Measurements from ENCODE around the gene ZCCHC24.
"Not testable (repeated sequence)": the region's sequence is repeated elsewhere in the genome, so short reads cannot be mapped to it uniquely, and the experiment has no call there.

ZCCHC24 gene

DNA sequence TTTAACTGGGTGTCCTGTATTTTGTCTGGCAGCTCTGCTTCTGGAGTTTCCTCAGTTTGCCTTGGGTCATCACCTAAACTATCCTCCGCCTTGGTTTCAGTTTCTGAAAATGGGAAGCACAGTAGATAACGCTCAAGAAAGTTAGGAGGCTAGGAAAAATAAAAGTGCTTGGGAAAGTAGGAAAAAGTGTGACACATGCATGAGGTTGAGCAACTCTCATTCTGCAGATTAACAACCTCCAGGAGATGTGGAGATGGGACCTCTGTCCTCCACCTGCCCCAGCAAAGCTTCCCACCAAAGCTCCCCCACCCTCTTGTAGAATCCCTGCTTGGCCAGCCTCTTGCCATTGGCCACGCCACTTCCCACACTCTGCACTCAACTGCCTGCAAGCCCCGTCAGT lies 13.1 kb upstream of the ZCCHC24 start:
- H3K36me3 ChIP-seq (ENCODE audit: insufficient read depth, low read length): no peaks in the 10 kb centered on the region
- no peak overlapping the region for H3K27ac ChIP-seq (ENCODE audit: low read depth, low read length)
- no peak overlapping the region for H3K4me3 ChIP-seq (ENCODE audit: low read depth, low read length)
- no peak overlapping the region for H2AFZ ChIP-seq (ENCODE audit: low read length, unreplicated experiment)
- H3K4me1 ChIP-seq (ENCODE audit: control insufficient read depth, insufficient read depth, low read length, unreplicated experiment): peaks cover 10% of the 10 kb centered on the region
- H3K79me2 ChIP-seq (ENCODE audit: control insufficient read depth, insufficient read depth, low read length, unreplicated experiment): no peaks in the 10 kb centered on the region
- H3K27me3 ChIP-seq (ENCODE audit: insufficient read depth, low read length): peaks cover 13% of the 10 kb centered on the region; the same call in 1 of the 2 replicates

DNA sequence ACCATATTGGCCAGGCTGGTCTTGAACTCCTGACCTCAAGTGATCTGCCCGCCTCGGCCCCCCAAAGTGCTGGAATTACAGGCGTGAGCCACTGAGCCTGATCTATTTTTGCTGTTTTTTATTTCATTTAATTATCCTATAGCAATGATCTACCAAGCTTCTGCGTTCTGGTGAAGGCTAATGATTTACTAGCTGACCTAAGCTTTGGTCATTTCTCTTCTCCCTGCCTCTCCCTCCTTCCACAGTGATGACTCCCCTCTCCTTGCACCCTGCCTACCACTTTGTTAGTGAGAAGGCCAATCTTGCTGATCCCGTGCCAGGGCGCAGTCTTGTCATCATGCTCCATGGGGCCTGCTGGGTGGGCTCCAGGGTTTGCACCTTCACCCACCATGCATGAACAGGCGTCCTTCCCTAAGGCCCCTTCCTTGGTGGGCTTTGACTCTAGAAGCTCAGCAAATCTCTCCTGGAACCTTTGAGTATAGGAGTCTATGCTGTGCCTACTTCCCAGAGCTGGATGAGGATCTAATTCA lies 11.9 kb upstream of the ZCCHC24 start:
- Histone ChIP-seq H3K4me1 (ENCODE audit: control insufficient read depth, insufficient read depth, low read length, unreplicated experiment) (peaks cover 10% of the 10 kb centered on the region), H3K4me3 (ENCODE audit: low read depth, low read length) (no peak overlapping the region), H3K36me3 (ENCODE audit: insufficient read depth, low read length) (no peaks in the 10 kb centered on the region), H3K27me3 (ENCODE audit: insufficient read depth, low read length) (peaks cover 4% of the 10 kb centered on the region; the same call in 1 of the 2 replicates), H2AFZ (ENCODE audit: low read length, unreplicated experiment) (no peak overlapping the region), H3K27ac (ENCODE audit: low read depth, low read length) (no peak overlapping the region), H3K79me2 (ENCODE audit: control insufficient read depth, insufficient read depth, low read length, unreplicated experiment) (no peaks in the 10 kb centered on the region)

DNA sequence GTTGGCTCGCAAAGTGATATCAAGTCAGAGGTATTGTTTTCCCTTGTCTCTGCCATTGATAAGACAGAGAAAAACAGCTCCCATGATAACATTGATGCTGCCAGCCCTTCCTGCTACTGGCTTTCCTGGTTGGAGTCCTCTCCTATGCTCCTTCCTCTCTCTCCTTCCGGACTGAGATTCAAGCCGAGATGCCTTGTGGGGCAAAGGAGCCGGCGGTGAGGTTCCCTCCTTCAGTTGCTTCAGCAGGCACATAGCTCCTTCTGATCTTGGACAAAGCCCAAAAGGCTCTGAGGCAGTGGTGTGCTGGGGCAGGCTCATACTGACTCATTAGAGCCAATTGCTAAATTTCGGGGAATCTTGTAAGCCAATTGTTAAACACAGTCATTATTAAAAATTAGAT lies 8.8 kb upstream of the ZCCHC24 start:
- no peak overlapping the region for H3K4me3 ChIP-seq (ENCODE audit: low read depth, low read length)
- H3K27ac ChIP-seq (ENCODE audit: low read depth, low read length): no peak overlapping the region
- H3K27me3 ChIP-seq (ENCODE audit: insufficient read depth, low read length): no peaks in the 10 kb centered on the region
- no peaks in the 10 kb centered on the region for H3K79me2 ChIP-seq (ENCODE audit: control insufficient read depth, insufficient read depth, low read length, unreplicated experiment)
- H3K36me3 ChIP-seq (ENCODE audit: insufficient read depth, low read length): no peaks in the 10 kb centered on the region
- peak overlapping the region; percentile 6 for H2AFZ ChIP-seq (ENCODE audit: low read length, unreplicated experiment)
- H3K4me1 ChIP-seq (ENCODE audit: control insufficient read depth, insufficient read depth, low read length, unreplicated experiment): peaks cover 10% of the 10 kb centered on the region

DNA sequence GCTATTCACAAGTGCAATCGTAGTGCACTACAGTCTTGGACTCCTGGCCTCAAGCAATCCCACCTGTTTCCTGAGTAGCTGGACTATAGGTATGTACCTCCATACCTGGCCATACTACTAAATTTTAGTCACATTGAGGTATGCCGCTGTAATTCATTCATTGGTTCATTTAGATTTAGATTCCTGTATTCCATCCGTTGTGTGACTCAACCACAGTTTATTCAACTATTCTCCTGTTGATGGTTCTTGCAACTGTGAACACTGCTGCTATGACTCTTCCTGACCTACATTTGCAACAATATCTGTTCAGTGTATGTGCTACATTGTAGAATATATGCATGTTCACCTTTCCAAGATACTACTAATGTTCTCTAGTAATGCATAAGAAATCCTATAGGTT lies 8.0 kb upstream of the ZCCHC24 start:
- peaks cover 10% of the 10 kb centered on the region for H3K4me1 ChIP-seq (ENCODE audit: control insufficient read depth, insufficient read depth, low read length, unreplicated experiment)
- no peaks in the 10 kb centered on the region for H3K27me3 ChIP-seq (ENCODE audit: insufficient read depth, low read length)
- no peaks in the 10 kb centered on the region for H3K79me2 ChIP-seq (ENCODE audit: control insufficient read depth, insufficient read depth, low read length, unreplicated experiment)
- H3K4me3 ChIP-seq (ENCODE audit: low read depth, low read length): no peak overlapping the region
- H2AFZ ChIP-seq (ENCODE audit: low read length, unreplicated experiment): no peak overlapping the region
- H3K36me3 ChIP-seq (ENCODE audit: insufficient read depth, low read length): no peaks in the 10 kb centered on the region
- H3K27ac ChIP-seq (ENCODE audit: low read depth, low read length): no peak overlapping the region

DNA sequence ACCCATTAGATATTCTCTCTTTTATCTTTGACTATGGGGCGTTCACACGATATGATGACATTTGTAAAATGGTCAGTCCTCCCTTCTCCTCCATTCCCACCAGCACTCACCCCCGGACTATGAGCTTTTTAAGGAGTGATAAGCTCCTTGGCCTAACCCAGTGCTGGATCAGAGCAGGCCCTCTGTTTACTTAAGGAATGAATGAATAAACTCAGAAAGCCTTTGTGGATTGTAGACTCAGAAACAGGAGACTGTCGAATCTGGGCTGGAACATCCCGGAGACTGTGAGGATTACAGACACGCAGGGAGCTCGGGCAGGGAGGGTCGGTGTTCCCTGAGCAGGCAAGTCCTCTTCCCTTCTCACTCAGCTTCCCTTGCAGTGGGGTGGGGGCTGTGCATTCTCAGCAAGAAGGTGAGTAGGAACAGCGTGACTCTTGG lies 6.8 kb upstream of the ZCCHC24 start:
- H3K4me1 ChIP-seq (ENCODE audit: control insufficient read depth, insufficient read depth, low read length, unreplicated experiment): peaks cover 10% of the 10 kb centered on the region
- H3K27me3 ChIP-seq (ENCODE audit: insufficient read depth, low read length): no peaks in the 10 kb centered on the region
- H2AFZ ChIP-seq (ENCODE audit: low read length, unreplicated experiment): no peak overlapping the region
- H3K4me3 ChIP-seq (ENCODE audit: low read depth, low read length): no peak overlapping the region
- H3K27ac ChIP-seq (ENCODE audit: low read depth, low read length): no peak overlapping the region
- H3K36me3 ChIP-seq (ENCODE audit: insufficient read depth, low read length): no peaks in the 10 kb centered on the region
- H3K79me2 ChIP-seq (ENCODE audit: control insufficient read depth, insufficient read depth, low read length, unreplicated experiment): no peaks in the 10 kb centered on the region

DNA sequence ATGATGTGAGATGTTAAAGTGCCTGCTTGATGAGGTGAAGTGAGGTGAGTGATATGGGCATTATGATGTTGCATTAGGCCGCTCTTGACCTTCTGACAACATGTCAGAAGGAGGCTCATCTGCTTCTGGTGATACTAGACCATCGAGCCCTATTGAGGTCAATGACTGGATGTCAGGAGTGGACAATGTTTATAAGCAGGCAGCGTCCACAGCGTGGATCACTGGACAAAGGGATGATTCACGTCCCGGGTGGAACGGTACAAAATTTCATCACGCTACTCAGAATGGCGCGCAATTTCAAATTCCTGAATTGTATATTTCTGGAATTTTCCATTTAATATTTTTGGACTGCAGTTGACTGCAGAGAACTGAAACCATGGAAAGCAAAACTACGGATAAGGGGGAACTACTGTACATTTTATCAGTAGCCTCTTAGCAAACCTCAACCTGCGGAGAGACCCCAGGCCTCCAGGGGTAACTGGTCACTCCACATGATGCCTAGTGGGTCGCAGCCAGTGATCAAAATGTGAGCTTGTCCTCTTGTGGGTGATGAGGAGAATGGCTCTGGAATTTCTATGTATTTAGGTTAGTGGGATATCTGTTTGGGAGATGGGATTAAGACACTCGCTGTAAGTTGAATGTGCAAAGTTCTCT lies 5.7 kb upstream of the ZCCHC24 start:
- Histone ChIP-seq H2AFZ (ENCODE audit: low read length, unreplicated experiment) (no peak overlapping the region), H3K27me3 (ENCODE audit: insufficient read depth, low read length) (no peaks in the 10 kb centered on the region), H3K4me1 (ENCODE audit: control insufficient read depth, insufficient read depth, low read length, unreplicated experiment) (peaks cover 15% of the 10 kb centered on the region), H3K36me3 (ENCODE audit: insufficient read depth, low read length) (no peaks in the 10 kb centered on the region), H3K4me3 (ENCODE audit: low read depth, low read length) (no peak overlapping the region), H3K79me2 (ENCODE audit: control insufficient read depth, insufficient read depth, low read length, unreplicated experiment) (no peaks in the 10 kb centered on the region), H3K27ac (ENCODE audit: low read depth, low read length) (no peak overlapping the region)

DNA sequence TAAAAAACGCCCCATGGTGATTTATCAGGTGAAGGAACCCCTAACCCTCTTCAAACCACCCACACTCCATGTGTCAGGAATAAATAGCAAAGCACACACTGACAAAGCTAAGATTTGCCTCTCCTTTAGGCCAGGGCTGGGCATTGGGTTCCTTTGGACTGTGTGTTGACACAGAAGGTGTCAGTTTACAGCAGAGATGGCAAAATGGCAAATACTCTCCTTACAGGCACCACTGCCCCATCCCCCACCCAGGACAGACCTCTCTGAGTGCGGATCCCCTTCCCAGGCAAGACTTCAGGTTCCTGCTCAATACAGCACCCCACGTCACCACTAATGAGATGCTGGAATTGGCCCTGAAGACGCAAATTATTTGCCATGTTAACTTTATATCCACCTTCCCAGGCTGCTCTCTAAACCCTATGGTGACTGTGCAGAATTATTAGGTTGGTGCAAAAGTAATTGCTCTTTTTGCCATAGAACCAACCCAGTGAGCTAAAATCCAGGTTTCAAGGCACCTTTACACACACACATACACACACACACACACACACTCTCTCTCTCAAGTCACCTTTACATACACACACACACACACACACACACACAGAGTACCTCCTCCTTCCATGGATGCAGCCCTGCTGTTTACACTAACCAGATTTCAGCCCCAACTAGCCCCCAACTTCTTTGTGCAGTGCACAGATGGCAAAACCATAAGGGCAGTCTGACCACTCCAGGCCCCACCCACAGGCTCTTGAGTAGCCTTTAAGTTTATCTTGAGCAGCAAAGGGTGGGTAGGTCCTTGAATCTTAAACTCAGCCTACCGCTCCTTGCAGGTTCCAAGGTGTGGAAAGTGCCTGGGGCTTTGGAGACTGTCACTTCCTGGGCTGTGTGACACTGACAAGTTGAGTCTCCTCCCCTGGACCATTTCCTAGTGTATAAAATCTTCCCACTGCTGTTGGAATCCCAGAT lies 4.0 kb upstream of the ZCCHC24 start:
- Histone ChIP-seq H3K27ac (ENCODE audit: low read depth, low read length) (no peak overlapping the region), H2AFZ (ENCODE audit: low read length, unreplicated experiment) (no peak overlapping the region), H3K36me3 (ENCODE audit: insufficient read depth, low read length) (no peaks in the 10 kb centered on the region), H3K27me3 (ENCODE audit: insufficient read depth, low read length) (no peaks in the 10 kb centered on the region), H3K4me3 (ENCODE audit: low read depth, low read length) (no peak overlapping the region), H3K79me2 (ENCODE audit: control insufficient read depth, insufficient read depth, low read length, unreplicated experiment) (no peaks in the 10 kb centered on the region), H3K4me1 (ENCODE audit: control insufficient read depth, insufficient read depth, low read length, unreplicated experiment) (peaks cover 12% of the 10 kb centered on the region)

DNA sequence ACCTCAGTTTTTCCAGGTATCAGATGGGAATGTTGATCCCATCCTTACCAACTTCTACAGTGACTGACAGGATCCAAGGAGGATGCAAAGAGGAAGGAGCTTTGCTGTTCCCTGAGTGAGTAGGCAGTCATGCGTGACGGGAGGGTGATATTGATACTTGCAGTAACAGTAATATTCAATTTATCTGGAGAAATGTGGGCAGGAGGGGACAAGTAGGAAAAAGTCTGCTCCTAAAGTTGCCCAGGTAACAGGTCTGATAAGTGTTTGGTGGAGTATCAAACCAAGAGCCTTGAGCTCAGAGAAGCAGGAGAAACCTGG lies 3.3 kb upstream of the ZCCHC24 start:
- Histone ChIP-seq H3K27ac (ENCODE audit: low read depth, low read length) (no peak overlapping the region), H3K79me2 (ENCODE audit: control insufficient read depth, insufficient read depth, low read length, unreplicated experiment) (peaks cover 5% of the 10 kb centered on the region), H3K36me3 (ENCODE audit: insufficient read depth, low read length) (no peaks in the 10 kb centered on the region), H2AFZ (ENCODE audit: low read length, unreplicated experiment) (no peak overlapping the region), H3K4me1 (ENCODE audit: control insufficient read depth, insufficient read depth, low read length, unreplicated experiment) (peaks cover 10% of the 10 kb centered on the region), H3K27me3 (ENCODE audit: insufficient read depth, low read length) (no peaks in the 10 kb centered on the region), H3K4me3 (ENCODE audit: low read depth, low read length) (no peak overlapping the region)

DNA sequence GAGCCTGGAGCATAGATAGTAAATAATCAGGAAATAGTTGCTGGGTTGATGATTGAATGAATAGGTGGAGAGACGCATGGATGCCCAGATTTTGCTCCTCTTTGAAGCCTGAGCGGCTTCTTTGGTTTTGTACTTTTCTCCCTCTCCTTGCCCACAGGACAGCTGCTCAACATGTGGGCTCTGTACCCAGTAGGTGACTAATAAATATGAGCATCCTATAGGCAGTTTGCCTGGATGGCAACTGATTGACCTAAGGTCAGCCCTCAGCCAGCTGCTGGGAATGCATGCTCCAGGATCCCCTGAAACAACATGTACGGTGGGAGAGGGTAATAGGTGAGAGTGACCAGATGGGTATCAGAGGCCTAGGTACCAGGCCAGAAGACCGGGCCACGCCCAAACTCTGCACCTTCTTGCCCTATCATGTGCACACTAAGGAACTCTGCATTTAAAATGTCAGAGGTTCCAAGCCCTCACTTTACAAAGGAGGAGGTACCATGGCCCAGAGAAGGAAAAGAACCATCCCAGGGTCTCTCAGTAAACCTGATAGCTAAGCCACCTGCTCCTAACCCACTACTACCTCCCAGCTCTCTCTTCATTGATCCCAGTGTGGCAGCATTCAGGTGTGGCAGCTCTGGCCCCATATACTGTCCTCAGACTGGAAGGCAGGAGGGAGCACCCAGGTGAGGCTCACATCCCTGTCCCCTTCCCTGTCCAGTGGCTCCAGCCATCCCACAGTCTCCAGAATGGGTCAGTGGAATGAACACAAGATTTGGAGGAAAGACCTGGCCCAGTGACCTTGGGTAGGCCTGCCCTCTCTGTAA lies 2.7 kb upstream of the ZCCHC24 start:
- Histone ChIP-seq H3K4me3 (ENCODE audit: low read depth, low read length) (no peak overlapping the region), H3K27me3 (ENCODE audit: insufficient read depth, low read length) (no peaks in the 10 kb centered on the region), H2AFZ (ENCODE audit: low read length, unreplicated experiment) (no peak overlapping the region), H3K27ac (ENCODE audit: low read depth, low read length) (no peak overlapping the region), H3K4me1 (ENCODE audit: control insufficient read depth, insufficient read depth, low read length, unreplicated experiment) (peaks cover 15% of the 10 kb centered on the region), H3K36me3 (ENCODE audit: insufficient read depth, low read length) (no peaks in the 10 kb centered on the region), H3K79me2 (ENCODE audit: control insufficient read depth, insufficient read depth, low read length, unreplicated experiment) (peaks cover 11% of the 10 kb centered on the region)

DNA sequence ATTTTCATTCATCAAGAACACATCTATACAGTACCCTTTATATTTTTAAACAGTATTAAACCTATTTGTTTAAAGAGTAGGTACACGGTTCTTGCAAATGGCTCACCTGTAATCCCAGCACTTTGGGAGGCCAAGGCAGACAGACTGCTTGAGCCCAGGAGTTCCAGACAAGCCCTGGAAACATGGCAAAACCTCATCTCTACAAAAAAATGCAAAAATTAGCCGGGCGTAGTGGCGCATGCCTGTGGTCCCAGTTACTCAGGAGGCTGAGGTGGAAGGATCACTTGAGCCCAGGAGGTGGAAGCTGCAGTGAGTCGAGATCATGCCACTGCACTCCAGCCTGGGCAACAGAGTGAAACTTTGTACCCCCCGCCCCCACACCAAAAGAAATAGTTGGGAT lies 1.8 kb upstream of the ZCCHC24 start:
- H3K27me3 ChIP-seq (ENCODE audit: insufficient read depth, low read length); H3K27ac ChIP-seq (ENCODE audit: low read depth, low read length); H3K4me3 ChIP-seq (ENCODE audit: low read depth, low read length): not testable (repeated sequence)

More for the DNA sequence above, 1.8 kb upstream of the ZCCHC24 start:
- not testable (repeated sequence) for H2AFZ ChIP-seq (ENCODE audit: low read length, unreplicated experiment); H3K36me3 ChIP-seq (ENCODE audit: insufficient read depth, low read length)
- peaks cover 19% of the 10 kb centered on the region for H3K4me1 ChIP-seq (ENCODE audit: control insufficient read depth, insufficient read depth, low read length, unreplicated experiment)
- H3K79me2 ChIP-seq (ENCODE audit: control insufficient read depth, insufficient read depth, low read length, unreplicated experiment): peaks cover 19% of the 10 kb centered on the region
